HEK293 (cell line): ENCODE measurements around the gene SUSD3.

ENCODE experiments used
- KLF1 ChIP-seq: fragments of 450-650 bp; formaldehyde crosslinking; IDR thresholded peaks from 2 replicates; pipeline ENCODE4 v1.5.1; 2016; ENCODE audit warnings: missing biosample characterization, missing genetic modification characterization
- KLF16 ChIP-seq: fragments of 450-650 bp; formaldehyde crosslinking; IDR thresholded peaks from 2 replicates; pipeline ENCODE4 v1.5.1; 2017; ENCODE audit warnings: missing biosample characterization, missing genetic modification characterization
- KLF8 ChIP-seq: fragments of 450-650 bp; formaldehyde crosslinking; IDR thresholded peaks from 2 replicates; pipeline ENCODE4 v1.5.1; 2016; ENCODE audit warnings: missing biosample characterization, missing genetic modification characterization
- PATZ1 ChIP-seq: fragments of 450-650 bp; formaldehyde crosslinking; IDR thresholded peaks from 2 replicates; pipeline ENCODE4 v1.5.1; 2016; ENCODE audit warnings: missing biosample characterization, missing genetic modification characterization
- PRDM6 ChIP-seq: fragments of 450-650 bp; formaldehyde crosslinking; IDR thresholded peaks from 2 replicates; pipeline ENCODE4 v1.5.1; 2017; ENCODE audit warnings: missing biosample characterization, missing genetic modification characterization
- RBAK ChIP-seq: fragments of 450-650 bp; formaldehyde crosslinking; IDR thresholded peaks from 2 replicates; pipeline ENCODE4 v1.5.1; 2016; ENCODE audit warnings: missing biosample characterization, missing genetic modification characterization
- SP7 ChIP-seq: fragments of 450-650 bp; formaldehyde crosslinking; IDR thresholded peaks from 2 replicates; pipeline ENCODE4 v1.5.1; 2016; ENCODE audit warnings: missing biosample characterization, missing genetic modification characterization
- ZBTB11 ChIP-seq: fragments of 450-650 bp; formaldehyde crosslinking; conservative IDR thresholded peaks from 2 replicates; pipeline ENCODE4 v1.5.1; 2016; ENCODE audit warnings: low read depth, missing biosample characterization, missing genetic modification characterization
- ZBTB17 ChIP-seq: fragments of 450-650 bp; formaldehyde crosslinking; IDR thresholded peaks from 2 replicates; pipeline ENCODE4 v1.5.1; 2016; ENCODE audit warnings: missing biosample characterization, missing genetic modification characterization
- ZFHX2 ChIP-seq: fragments of 450-650 bp; formaldehyde crosslinking; conservative IDR thresholded peaks from 2 replicates; pipeline ENCODE4 v1.5.1; 2016; ENCODE audit warnings: missing biosample characterization, missing genetic modification characterization
- ZIC2 ChIP-seq: fragments of 450-650 bp; formaldehyde crosslinking; IDR thresholded peaks from 2 replicates; pipeline ENCODE4 v1.5.1; 2016; ENCODE audit warnings: missing biosample characterization, missing genetic modification characterization
- ZNF239 ChIP-seq: fragments of 450-650 bp; formaldehyde crosslinking; IDR thresholded peaks from 2 replicates; pipeline ENCODE4 v1.5.1; 2016; ENCODE audit warnings: missing biosample characterization, missing genetic modification characterization
- ZNF266 ChIP-seq: fragments of 450-650 bp; formaldehyde crosslinking; IDR thresholded peaks from 2 replicates; pipeline ENCODE4 v1.5.1; 2016; ENCODE audit warnings: missing biosample characterization, missing genetic modification characterization, low read depth
- ZNF341 ChIP-seq: fragments of 450-650 bp; formaldehyde crosslinking; IDR thresholded peaks from 2 replicates; pipeline ENCODE4; 2016; ENCODE audit warnings: low read depth, missing biosample characterization, missing genetic modification characterization
- ZNF366 ChIP-seq: fragments of 450-650 bp; formaldehyde crosslinking; conservative IDR thresholded peaks from 2 replicates; pipeline ENCODE4 v1.5.1; 2016; ENCODE audit warnings: missing biosample characterization, missing genetic modification characterization
- ZNF518A ChIP-seq: fragments of 450-650 bp; formaldehyde crosslinking; conservative IDR thresholded peaks from 2 replicates; pipeline ENCODE4 v1.5.1; 2016; ENCODE audit warnings: low read depth, missing biosample characterization, missing genetic modification characterization
- ZNF561 ChIP-seq: fragments of 450-650 bp; IDR thresholded peaks from 2 replicates; pipeline ENCODE4 v1.5.1; 2018; ENCODE audit warnings: missing biosample characterization, missing genetic modification characterization, borderline replicate concordance
- ZNF600 ChIP-seq: fragments of 450-650 bp; formaldehyde crosslinking; IDR thresholded peaks from 2 replicates; pipeline ENCODE4 v1.5.1; 2016; ENCODE audit warnings: missing biosample characterization, missing genetic modification characterization
- ZNF621 ChIP-seq: fragments of 450-650 bp; formaldehyde crosslinking; IDR thresholded peaks from 2 replicates; pipeline ENCODE4 v1.5.1; 2017; ENCODE audit warnings: missing biosample characterization, missing genetic modification characterization
- ZNF692 ChIP-seq: fragments of 450-650 bp; formaldehyde crosslinking; IDR thresholded peaks from 2 replicates; pipeline ENCODE4 v1.5.1; 2016; ENCODE audit warnings: missing biosample characterization, missing genetic modification characterization

The SUSD3 gene

GRCh38 chr9:93119953-93120845 is 61.7 kb downstream of the SUSD3 start (continued):
- TF ChIP-seq ZFHX2 (tag by site-specific recombination): peak; percentile 32; the same call in 1 of the 2 replicates
- peak; percentile 24; the same call in 1 of the 2 replicates for TF ChIP-seq ZBTB17 (tag by site-specific recombination)
- TF ChIP-seq ZNF518A (tag by site-specific recombination): 0 out of 2 replicates have a peak, but pooled peaks have one; percentile 22
- TF ChIP-seq PATZ1 (tag by site-specific recombination): peak; percentile 78
- peak; percentile 26; the same call in 1 of the 2 replicates for TF ChIP-seq ZNF341 (tag by site-specific recombination)
- TF ChIP-seq ZNF600 (tag by site-specific recombination): 0 out of 2 replicates have a peak, but pooled peaks have one; percentile 13
- no peak for TF ChIP-seq ZNF239
- TF ChIP-seq KLF8 (tag by site-specific recombination): 0 out of 2 replicates have a peak, but pooled peaks have one; percentile 17
- no peak for TF ChIP-seq ZNF561 (tag by site-specific recombination)
- no peak for TF ChIP-seq ZNF266 (tag by site-specific recombination)
- TF ChIP-seq KLF1: peak; percentile 53
- no peak for TF ChIP-seq PRDM6 (tag by site-specific recombination)
- 0 out of 2 replicates have a peak, but pooled peaks have one; percentile 19 for TF ChIP-seq KLF16
- peak; percentile 44; the same call in 1 of the 2 replicates for TF ChIP-seq ZNF692 (tag by site-specific recombination)
- TF ChIP-seq ZBTB11 (tag by site-specific recombination): 0 out of 2 replicates have a peak, but pooled peaks have one; percentile 22
- TF ChIP-seq SP7 (tag by site-specific recombination): 0 out of 2 replicates have a peak, but pooled peaks have one; percentile 42
- peak; percentile 82 for TF ChIP-seq ZNF366
- no peak for TF ChIP-seq ZNF621 (tag by site-specific recombination)
- peak; percentile 86 for TF ChIP-seq ZIC2
- no peak for TF ChIP-seq RBAK (tag by site-specific recombination)
